Prostate gland (tissue), 2 donors: ENCODE data around the gene ING5.

Source experiments
- CTCF ChIP-seq, 4 experiments: fragments of 200-600 bp in 2 of 4; fragments of 450-650 bp in 2 of 4; sonication (generic) in 2 of 4; IDR thresholded peaks; 1 replicate in 3 of 4; 2 replicates in 1 of 4; pipeline ENCODE4 v1.5.1; 2016 to 2019; ENCODE audit warnings: antibody characterized with exemption in 4 of 4, mild to moderate bottlenecking in 2 of 4, moderate library complexity in 2 of 4
- POLR2A ChIP-seq: fragments of 450-650 bp; IDR thresholded peaks from one replicate; pipeline ENCODE4 v1.6.1; 2016; ENCODE audit warnings: antibody characterized with exemption, mild to moderate bottlenecking
- POLR2AphosphoS5 ChIP-seq: sonication (generic); formaldehyde crosslinking; IDR thresholded peaks from one replicate; pipeline ENCODE4 v1.6.1; 2017; ENCODE audit warnings: antibody characterized with exemption

- TF ChIP-seq POLR2A (no peak), CTCF (IDR thresholded peaks at IDR 0.05) (no peak), POLR2AphosphoS5 (peak; percentile 8)
Observed at GRCh38 chr2:241744028-241744754, 42.4 kb downstream of the ING5 start.
